HG02943 (cell line): ENCODE results near the gene CHST11.
A peak's percentile ranks its signal among the peaks of the same experiment; 100 is the strongest.

Experiments used
- ATAC-seq: cut with Tn5 transposase; IDR thresholded peaks from one replicate; pipeline ENCODE4 v1.9.1; 2021; ENCODE audit warnings: mild to moderate bottlenecking, low read depth, moderate library complexity; ENCODE audit not compliant: unreplicated experiment

The CHST11 gene

GRCh38 chr12:104575442-104576186, 118.9 kb downstream of the CHST11 start:
- ATAC-seq, result no peak

GRCh38 chr12:104576187-104576778, 119.5 kb downstream of the CHST11 start:
- no peak for ATAC-seq

GRCh38 chr12:104576980-104577580, 120.3 kb downstream of the CHST11 start:
- ATAC-seq, result no peak

DNA sequence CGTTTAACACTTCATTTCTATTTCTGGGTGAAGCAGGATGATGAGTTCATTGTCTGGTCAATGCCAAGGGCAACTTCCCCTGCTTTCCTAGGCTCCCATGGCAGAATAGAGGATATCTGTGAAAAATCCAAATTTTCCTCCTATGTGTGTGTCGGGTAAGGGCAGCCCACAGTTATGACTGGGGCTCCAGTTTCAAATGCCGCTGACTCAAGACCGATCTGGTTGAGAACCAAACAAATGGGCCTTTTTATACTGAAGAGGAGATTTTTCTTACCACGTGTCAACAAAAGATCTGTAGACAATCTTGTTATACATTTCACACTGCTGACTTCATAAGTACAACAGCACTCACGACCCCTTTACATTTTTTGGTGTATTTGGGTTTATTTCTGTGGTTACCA, 120.8 kb downstream of the CHST11 start:
- no peak for ATAC-seq

GRCh38 chr12:104578453-104578852, 121.7 kb downstream of the CHST11 start:
- no peak for ATAC-seq

DNA sequence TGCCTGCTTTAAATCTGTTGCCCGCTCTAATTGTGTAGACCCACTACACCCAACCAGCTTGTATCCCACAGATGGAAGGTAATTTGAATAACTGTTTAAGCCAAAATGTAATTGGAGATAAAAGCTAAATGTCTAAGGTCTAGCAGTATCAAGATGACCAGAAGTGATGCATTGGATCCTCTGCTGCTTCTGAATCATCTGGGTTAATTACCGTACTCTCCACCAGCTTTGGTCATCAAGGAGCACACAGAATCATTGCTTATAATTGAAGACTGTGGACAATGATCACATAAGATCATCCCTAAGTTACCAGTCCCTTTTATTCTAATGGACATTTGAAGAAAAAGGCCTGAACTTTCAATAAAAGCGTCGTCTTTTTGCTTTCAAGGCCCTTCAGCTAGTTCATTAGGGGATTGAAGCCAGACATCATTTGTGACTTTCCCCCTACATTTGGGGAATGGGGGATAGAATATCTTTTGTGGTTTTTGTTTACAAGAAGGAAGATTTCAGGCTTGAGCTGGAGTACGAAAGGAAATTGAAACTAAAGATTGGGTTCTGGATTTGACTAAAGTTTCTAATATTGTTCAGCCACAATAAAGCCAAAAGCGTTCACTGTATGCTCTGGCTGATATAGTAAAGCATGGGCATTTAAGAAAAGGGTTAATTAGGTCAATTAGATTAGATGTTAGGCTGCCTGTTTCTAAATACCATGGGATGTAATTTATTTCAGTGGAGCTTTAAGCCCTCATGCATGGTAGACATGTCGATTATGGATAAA, 123.2 kb downstream of the CHST11 start:
- ATAC-seq, result no peak

DNA sequence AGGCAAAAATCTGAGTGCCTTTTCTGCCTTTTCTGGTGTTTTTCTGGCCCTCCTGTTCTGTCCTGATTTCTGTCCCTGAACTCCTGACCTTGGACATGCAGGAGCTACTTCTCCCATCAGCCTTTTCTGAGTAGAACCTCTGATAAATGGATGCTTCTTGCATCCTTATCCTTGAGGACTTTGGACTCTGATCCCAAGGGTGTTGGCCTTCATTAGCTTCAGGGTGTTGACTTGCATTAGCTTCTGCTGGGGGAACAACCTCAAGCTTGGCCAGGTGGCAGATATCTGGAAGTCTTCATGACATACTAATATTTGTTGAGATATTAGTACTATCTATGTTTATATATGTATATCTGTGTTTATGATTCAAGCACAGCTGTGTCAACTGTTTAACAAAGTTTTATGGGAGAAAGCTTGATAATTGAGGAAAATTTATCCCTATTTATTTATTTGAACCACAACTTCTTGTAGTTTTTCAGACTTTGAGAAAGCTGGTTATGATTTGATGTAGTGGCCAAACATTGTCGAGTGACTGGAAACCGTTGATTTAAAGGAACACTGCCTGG, 124.3 kb downstream of the CHST11 start:
- ATAC-seq, result no peak

GRCh38 chr12:104582739-104583138, 126.0 kb downstream of the CHST11 start:
- ATAC-seq, result peak; percentile 78

- no peak for ATAC-seq
These were observed 126.6 kb downstream of the CHST11 start for GRCh38 chr12:104583301-104583700.

GRCh38 chr12:104585448-104586055, 128.8 kb downstream of the CHST11 start:
- ATAC-seq, result no peak

DNA sequence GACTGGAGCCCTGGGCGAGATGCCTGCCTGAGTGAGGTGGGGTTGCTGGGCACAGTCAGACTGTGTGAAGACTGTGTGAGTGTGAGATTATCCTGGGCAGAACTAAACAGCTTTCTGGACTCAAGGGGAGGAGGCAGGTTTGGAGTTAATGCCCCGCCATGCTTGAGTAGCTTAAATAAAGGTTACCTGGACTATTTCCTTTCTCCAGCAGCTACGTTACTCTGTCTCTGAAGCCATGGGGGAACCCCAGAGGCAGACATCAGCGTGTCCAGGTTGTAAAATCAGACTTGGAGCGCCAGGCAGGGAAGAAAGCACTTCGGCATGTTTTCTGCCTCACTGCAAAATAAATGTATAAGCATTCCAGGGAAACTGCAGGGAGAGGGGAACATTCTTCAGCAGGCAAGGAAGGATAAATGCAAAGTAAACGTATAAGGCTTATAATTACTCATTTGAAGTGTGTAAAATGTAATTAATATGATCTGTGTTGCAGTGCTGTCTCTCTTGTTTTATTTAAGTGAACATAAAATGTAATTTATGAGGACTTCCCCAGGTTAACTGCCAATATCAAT, 129.7 kb downstream of the CHST11 start:
- ATAC-seq, result no peak

DNA sequence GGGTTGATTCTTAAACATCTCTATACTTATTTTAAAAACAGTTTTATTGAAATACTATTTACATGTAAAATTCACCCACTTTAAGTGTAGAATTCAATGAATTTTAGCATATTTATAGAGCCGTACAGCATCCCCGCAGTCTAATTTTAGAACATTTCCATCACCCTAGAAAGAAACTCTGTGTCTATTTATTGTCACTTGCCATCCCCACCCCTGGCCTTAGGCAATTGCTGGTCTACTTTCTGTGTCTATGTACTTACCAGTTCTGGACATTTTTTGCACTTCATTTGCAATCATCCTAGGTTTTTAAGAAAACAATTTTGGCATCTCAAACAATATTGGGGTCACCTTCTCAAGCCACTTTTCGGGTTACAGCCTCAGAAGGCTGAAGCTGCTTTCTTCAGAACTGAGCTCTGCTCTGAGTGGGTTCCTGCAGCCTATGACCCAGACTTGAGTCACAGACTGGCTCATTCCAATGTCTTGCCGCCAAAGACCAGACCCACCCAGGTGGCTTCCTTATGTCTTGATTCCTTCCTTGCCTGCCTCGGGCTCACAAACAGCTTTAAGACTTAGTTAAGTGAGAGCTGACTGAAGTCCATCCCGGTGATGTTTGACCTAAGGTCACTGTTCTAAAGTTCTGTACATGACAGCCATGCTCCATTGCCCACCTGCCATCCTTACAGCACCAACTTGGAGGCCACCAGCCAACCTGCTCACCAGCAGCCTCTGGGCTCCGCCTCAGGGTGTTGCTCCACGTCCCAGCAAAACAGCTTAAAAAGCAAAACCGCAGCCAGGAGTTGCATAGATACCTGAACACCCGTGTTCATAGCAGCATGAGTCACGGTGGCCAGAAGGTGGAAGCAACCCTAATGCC, 131.5 kb downstream of the CHST11 start:
- no peak for ATAC-seq

DNA sequence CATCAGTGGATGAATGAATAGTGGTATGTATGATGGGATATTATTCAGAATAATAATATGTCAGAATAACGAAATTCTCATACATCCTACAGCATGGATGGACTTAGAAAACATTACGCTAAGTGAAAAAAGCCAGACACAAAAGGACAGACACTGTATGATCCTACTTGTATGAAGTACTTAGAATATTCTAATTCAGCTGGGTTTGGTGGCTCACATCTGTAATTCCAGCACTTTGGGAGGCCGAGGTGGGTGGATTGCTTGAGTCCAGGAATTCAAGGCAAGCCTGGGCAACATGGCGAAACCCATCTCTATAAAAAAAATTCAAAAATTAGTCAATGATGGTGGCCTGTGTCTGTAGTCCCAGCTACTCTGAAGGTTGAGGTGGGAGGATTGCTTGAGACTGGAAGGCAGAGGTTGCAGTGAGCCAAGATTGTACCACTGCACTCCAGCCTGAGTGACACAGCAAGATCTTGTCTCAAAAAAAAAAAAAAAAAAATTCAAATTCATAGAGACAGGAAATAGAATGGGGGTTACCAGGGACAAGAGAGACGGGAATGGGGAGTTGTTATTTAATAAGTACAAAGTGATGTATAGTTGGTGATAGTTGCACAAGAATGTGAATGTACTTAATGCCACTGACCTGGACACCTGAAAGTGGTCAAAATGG, 132.3 kb downstream of the CHST11 start:
- no peak for ATAC-seq

GRCh38 chr12:104590022-104590421, 133.3 kb downstream of the CHST11 start:
- no peak for ATAC-seq

- ATAC-seq, result no peak
These were observed 134.6 kb downstream of the CHST11 start for GRCh38 chr12:104591257-104591885.

DNA sequence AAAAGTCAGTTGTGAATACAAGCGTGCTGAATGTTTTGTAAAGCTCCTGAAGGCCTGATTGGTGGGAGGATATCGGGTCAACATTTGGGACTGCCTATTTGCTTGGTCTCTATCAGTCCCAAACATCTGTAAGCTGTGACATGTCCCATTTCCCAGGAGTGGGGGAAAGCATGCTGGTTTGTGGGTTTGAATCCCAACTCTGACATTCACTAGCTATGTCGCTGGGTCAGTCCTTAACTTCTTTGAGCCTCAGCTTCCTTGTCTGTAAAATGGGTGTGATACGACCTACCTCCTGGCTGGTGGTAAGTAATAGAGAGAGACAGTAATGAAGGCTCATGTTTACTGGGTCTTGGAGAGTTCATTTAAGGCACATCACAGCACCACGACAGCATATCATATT, 136.7 kb downstream of the CHST11 start:
- ATAC-seq, result no peak

DNA sequence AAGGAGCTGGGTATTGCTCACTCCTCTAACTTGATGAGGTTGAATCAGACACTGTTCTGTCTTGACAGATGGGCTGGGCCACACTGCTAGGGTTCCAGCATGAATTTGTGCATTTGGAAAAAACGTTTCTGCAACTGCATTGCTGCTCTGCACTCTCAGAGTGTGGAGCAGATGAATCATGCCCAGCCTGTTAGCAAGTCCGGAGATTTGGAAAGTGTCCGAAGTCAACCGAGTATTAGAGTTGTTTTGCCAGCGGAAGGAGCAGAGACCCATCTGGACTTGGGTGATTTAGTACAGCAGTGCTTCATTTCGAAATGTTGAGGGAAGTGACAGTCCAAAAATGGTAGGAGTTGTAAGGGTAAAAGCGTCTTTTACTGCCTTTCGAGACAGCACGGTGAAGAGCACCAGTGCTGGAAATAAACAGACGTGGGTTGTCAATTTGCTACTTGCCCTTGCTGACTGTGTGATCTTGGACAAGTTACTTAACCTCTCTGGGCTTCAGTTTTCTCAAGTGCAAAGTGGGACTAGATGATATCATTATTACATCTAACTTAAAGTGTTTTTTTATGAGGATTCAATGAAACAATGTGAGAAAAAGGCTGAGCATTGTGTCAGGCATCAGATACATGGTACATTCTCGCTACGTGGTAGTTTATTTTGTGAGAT, 139.5 kb downstream of the CHST11 start:
- no peak for ATAC-seq
